ENCODE data around the gene FOXN3. TPM values are rescaled to one million over a fixed set of nuclear protein-coding genes. Genes with fewer than 3 reads are reported as not detected.

Gene FOXN3
- total and polyA plus RNA-seq, 10 of the 15 experiments (the other 5 are each of a cell fraction or from before 2014, with no cell fraction given), result 4.5 to 68.9 (median 29.7) TPM

DNA sequence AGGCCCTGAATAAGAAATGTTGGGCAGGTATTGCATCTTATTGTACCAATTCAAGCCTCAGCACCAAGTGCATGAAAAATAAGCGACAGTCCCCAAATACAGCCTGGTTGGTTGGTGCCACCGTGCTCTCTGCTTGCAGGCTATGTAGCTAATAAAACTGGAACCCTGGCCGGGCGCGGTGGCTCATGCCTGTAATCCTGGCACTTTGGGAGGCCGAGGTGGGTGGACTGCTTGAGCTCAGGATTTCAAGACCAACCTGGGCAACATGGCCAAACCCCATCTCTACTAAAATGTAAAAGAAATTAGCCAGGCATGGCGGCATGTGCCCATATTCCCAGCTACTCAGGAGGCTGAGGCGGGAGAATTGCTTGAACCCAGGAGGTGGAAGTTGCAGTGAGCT, 25.5 kb downstream of the FOXN3 start:
- Histone ChIP-seq H3K27ac (ENCODE audit: control insufficient read depth, insufficient read depth) (no peak overlapping the region), H2AFZ (ENCODE audit: control insufficient read depth, low read depth, low read length) (no peak overlapping the region), H3K9ac (ENCODE audit: control insufficient read depth, insufficient read depth, low read length) (no peak overlapping the region), H3K36me3 (ENCODE audit: control insufficient read depth in 2 of 2, insufficient read depth in 2 of 2, low read length in 1 of 2) (peaks cover 5 to 13% of the 10 kb centered on the region in 2 experiments; a peak in 3 of 4 replicates), H3K4me3 (no peak overlapping the region), H3K4me1 (ENCODE audit: control insufficient read depth, insufficient read depth, low read length) (peaks cover 13% of the 10 kb centered on the region), H4K20me1 (ENCODE audit: control insufficient read depth, insufficient read depth) (no peaks in the 10 kb centered on the region), H3K9me3 (replicated peaks; ENCODE audit: control insufficient read depth, insufficient read depth, low read length) (peaks cover 2% of the 10 kb centered on the region; the same call in 2 of the 3 replicates), H3K27me3 (replicated peaks in 1 of 2; ENCODE audit: control insufficient read depth in 2 of 2, insufficient read depth in 2 of 2, low read length in 1 of 2) (no peaks in the 10 kb centered on the region), H3K4me2 (ENCODE audit: control insufficient read depth, insufficient read depth) (no peak overlapping the region), H3K79me2 (ENCODE audit: control insufficient read depth, insufficient read depth, low read length) (peaks cover 60% of the 10 kb centered on the region)
- ChIA-PET SMC1A (ENCODE audit: uncharacterized antibody, unreplicated experiment) (interaction anchor here (1.2 kb wide), 1 partner anchor 26 kb away, joined by 3 read pairs; no protein-coding TSS in a partner anchor), POLR2A (no interaction called here), CTCF (no interaction called here), RAD21 (ENCODE audit: unreplicated experiment) (no interaction called here)
- ATAC-seq, result no peak
- BruUV-seq (replicated peaks), result no TSS peak
- FAIRE-seq, result no peak
- DNase-seq (ENCODE audit: low read depth, low spot score), result no peak
- WGBS (ENCODE audit: insufficient coverage, insufficient replicate concordance, low lambda C conversion rate, missing lambda C conversion rate), result 84% methylated on average over 8 of the region's 8 CpGs
- in situ Hi-C loops (cut with MboI) (no loop called here), intact Hi-C loops (cut with micrococcal nuclease; ENCODE audit: unreplicated experiment) (no loop called here)
- TF ChIP-seq ZNF24 (IDR thresholded peaks at IDR 0.05) (no peak), SUPT20H (IDR thresholded peaks at IDR 0.05; ENCODE audit: borderline replicate concordance, control insufficient read depth, low read depth, low read length) (no peak)

DNA sequence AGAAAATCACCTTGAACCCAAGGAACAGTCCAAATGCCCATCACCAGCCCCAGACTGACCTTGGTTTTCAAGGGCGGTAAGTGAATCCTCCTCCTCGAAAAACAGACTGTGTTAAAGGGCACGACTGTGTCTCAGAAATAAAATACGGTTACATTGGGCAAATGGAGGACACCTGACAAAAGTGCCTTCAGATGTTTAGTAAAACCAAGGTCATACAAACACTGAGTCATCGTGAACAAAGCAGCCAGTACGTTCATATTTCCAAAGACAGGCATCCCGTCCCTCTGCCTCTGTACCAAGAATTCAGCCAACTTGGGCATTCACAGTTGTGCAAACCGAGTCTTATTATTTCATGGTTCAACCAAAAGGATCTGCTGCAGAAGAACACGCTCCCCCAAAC, 25.9 kb downstream of the FOXN3 start:
- Histone ChIP-seq H3K4me2 (ENCODE audit: control insufficient read depth, insufficient read depth) (no peak overlapping the region), H3K27me3 (replicated peaks in 1 of 2; ENCODE audit: control insufficient read depth in 2 of 2, insufficient read depth in 2 of 2, low read length in 1 of 2) (no peaks in the 10 kb centered on the region), H3K9ac (ENCODE audit: control insufficient read depth, insufficient read depth, low read length) (no peak overlapping the region), H3K27ac (ENCODE audit: control insufficient read depth, insufficient read depth) (no peak overlapping the region), H3K9me3 (replicated peaks; ENCODE audit: control insufficient read depth, insufficient read depth, low read length) (peaks cover 2% of the 10 kb centered on the region; the same call in 2 of the 3 replicates), H2AFZ (ENCODE audit: control insufficient read depth, low read depth, low read length) (no peak overlapping the region), H4K20me1 (ENCODE audit: control insufficient read depth, insufficient read depth) (no peaks in the 10 kb centered on the region), H3K4me3 (no peak overlapping the region), H3K4me1 (ENCODE audit: control insufficient read depth, insufficient read depth, low read length) (peaks cover 17% of the 10 kb centered on the region), H3K36me3 (ENCODE audit: control insufficient read depth in 2 of 2, insufficient read depth in 2 of 2, low read length in 1 of 2) (peaks cover 5 to 13% of the 10 kb centered on the region in 2 experiments; a peak in 3 of 4 replicates), H3K79me2 (ENCODE audit: control insufficient read depth, insufficient read depth, low read length) (peaks cover 64% of the 10 kb centered on the region)
- ChIA-PET CTCF (no interaction called here), RAD21 (ENCODE audit: unreplicated experiment) (no interaction called here), SMC1A (ENCODE audit: uncharacterized antibody, unreplicated experiment) (interaction anchor here (1.1 kb wide), 1 partner anchor 55 kb away, joined by 3 read pairs; no protein-coding TSS in a partner anchor), POLR2A (no interaction called here)
- in situ Hi-C loops (cut with MboI) (no loop called here), intact Hi-C loops (cut with micrococcal nuclease; ENCODE audit: unreplicated experiment) (no loop called here)
- WGBS (ENCODE audit: insufficient coverage, insufficient replicate concordance, low lambda C conversion rate, missing lambda C conversion rate), result 89% methylated on average over 9 of the region's 9 CpGs
- TF ChIP-seq PAX5 (IDR thresholded peaks at IDR 0.05; ENCODE audit: borderline replicate concordance, low read depth, low read length) (no peak), JUNB (IDR thresholded peaks at IDR 0.05) (no peak), SUPT20H (IDR thresholded peaks at IDR 0.05; ENCODE audit: borderline replicate concordance, control insufficient read depth, low read depth, low read length) (no peak), KLF5 (IDR thresholded peaks at IDR 0.05; ENCODE audit: partially characterized antibody) (no peak), SMARCA5 (IDR thresholded peaks at IDR 0.05) (no peak)
- TF ChIP-seq, protein P1, sequence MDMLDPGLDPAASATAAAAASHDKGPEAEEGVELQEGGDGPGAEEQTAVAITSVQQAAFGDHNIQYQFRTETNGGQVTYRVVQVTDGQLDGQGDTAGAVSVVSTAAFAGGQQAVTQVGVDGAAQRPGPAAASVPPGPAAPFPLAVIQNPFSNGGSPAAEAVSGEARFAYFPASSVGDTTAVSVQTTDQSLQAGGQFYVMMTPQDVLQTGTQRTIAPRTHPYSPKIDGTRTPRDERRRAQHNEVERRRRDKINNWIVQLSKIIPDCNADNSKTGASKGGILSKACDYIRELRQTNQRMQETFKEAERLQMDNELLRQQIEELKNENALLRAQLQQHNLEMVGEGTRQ (IDR thresholded peaks at IDR 0.05; ENCODE audit: borderline replicate concordance, low read depth, low read length), result no peak
- TF ChIP-seq, protein P2, sequence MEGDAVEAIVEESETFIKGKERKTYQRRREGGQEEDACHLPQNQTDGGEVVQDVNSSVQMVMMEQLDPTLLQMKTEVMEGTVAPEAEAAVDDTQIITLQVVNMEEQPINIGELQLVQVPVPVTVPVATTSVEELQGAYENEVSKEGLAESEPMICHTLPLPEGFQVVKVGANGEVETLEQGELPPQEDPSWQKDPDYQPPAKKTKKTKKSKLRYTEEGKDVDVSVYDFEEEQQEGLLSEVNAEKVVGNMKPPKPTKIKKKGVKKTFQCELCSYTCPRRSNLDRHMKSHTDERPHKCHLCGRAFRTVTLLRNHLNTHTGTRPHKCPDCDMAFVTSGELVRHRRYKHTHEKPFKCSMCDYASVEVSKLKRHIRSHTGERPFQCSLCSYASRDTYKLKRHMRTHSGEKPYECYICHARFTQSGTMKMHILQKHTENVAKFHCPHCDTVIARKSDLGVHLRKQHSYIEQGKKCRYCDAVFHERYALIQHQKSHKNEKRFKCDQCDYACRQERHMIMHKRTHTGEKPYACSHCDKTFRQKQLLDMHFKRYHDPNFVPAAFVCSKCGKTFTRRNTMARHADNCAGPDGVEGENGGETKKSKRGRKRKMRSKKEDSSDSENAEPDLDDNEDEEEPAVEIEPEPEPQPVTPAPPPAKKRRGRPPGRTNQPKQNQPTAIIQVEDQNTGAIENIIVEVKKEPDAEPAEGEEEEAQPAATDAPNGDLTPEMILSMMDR (IDR thresholded peaks at IDR 0.05 in 2 of 3, conservative IDR thresholded peaks at IDR 0.05 in 1 of 3; ENCODE audit: control insufficient read depth in 2 of 3, extremely low read depth in 1 of 3, insufficient read depth in 1 of 3, low read depth in 3 of 3, low read length in 3 of 3), result no peak
- TF ChIP-seq, protein P3, sequence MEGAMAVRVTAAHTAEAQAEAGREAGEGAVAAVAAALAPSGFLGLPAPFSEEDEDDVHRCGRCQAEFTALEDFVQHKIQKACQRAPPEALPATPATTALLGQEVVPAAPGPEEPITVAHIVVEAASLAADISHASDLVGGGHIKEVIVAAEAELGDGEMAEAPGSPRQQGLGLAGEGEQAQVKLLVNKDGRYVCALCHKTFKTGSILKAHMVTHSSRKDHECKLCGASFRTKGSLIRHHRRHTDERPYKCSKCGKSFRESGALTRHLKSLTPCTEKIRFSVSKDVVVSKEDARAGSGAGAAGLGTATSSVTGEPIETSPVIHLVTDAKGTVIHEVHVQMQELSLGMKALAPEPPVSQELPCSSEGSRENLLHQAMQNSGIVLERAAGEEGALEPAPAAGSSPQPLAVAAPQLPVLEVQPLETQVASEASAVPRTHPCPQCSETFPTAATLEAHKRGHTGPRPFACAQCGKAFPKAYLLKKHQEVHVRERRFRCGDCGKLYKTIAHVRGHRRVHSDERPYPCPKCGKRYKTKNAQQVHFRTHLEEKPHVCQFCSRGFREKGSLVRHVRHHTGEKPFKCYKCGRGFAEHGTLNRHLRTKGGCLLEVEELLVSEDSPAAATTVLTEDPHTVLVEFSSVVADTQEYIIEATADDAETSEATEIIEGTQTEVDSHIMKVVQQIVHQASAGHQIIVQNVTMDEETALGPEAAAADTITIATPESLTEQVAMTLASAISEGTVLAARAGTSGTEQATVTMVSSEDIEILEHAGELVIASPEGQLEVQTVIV (IDR thresholded peaks at IDR 0.05; ENCODE audit: borderline replicate concordance, partially characterized antibody), result no peak
- BruUV-seq (replicated peaks), result no TSS peak
- FAIRE-seq (no peak), DNase-seq (ENCODE audit: low read depth, low spot score) (no peak), ATAC-seq (no peak)
